Ishikawa (cell line): ENCODE measurements around the gene SYCN.

Source experiments
- CEBPB ChIP-seq: IDR thresholded peaks from 2 replicates; pipeline ENCODE4 v1.6.1; 2012
- CREB1 ChIP-seq: IDR thresholded peaks from 2 replicates; pipeline ENCODE4 v1.6.1; 2012; ENCODE audit warnings: low read depth
- EGR1 ChIP-seq: IDR thresholded peaks from 2 replicates; pipeline ENCODE4 v1.6.1; 2012
- EP300 ChIP-seq: IDR thresholded peaks from 2 replicates; pipeline ENCODE4 v1.6.1; 2012; ENCODE audit warnings: borderline replicate concordance
- FOXM1 ChIP-seq: IDR thresholded peaks from 2 replicates; pipeline ENCODE4 v1.6.1; 2012; ENCODE audit warnings: low read depth, borderline replicate concordance
- NFIC ChIP-seq: IDR thresholded peaks from 2 replicates; pipeline ENCODE4 v1.6.1; 2012
- RAD21 ChIP-seq: IDR thresholded peaks from 2 replicates; pipeline ENCODE4 v1.6.1; 2012; ENCODE audit warnings: low read depth
- TAF1 ChIP-seq: IDR thresholded peaks from 2 replicates; pipeline ENCODE4 v1.6.1; 2012; ENCODE audit warnings: low read depth, mild to moderate bottlenecking
- TCF12 ChIP-seq: IDR thresholded peaks from 2 replicates; pipeline ENCODE4 v1.6.1; 2012; ENCODE audit warnings: low read depth
- TEAD4 ChIP-seq: IDR thresholded peaks from 2 replicates; pipeline ENCODE4 v1.6.1; 2012
- USF1 ChIP-seq: IDR thresholded peaks from 2 replicates; pipeline ENCODE4 v1.6.1; 2012
- YY1 ChIP-seq: IDR thresholded peaks from 2 replicates; pipeline ENCODE4 v1.6.1; 2012; ENCODE audit warnings: low read depth
- TF ChIP-seq, protein P1 (sequence below): IDR thresholded peaks from 2 replicates; pipeline ENCODE4 v1.6.1; 2012
- TF ChIP-seq, protein P2 (sequence below): IDR thresholded peaks from 2 replicates; pipeline ENCODE4 v1.6.1; 2012; ENCODE audit warnings: low read depth, mild to moderate bottlenecking

GRCh38 chr19:39230096-39230764 is 26.2 kb upstream of the SYCN start:
- TF ChIP-seq TAF1 = no peak
- TF ChIP-seq EP300 = no peak
- TF ChIP-seq TEAD4 = no peak
- no peak for TF ChIP-seq CEBPB
- TF ChIP-seq CREB1 = no peak
- TF ChIP-seq TCF12 = no peak
- TF ChIP-seq EGR1 = no peak
- TF ChIP-seq RAD21 = no peak
- TF ChIP-seq, protein P1, sequence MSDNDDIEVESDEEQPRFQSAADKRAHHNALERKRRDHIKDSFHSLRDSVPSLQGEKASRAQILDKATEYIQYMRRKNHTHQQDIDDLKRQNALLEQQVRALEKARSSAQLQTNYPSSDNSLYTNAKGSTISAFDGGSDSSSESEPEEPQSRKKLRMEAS = no peak
- TF ChIP-seq, protein P2, sequence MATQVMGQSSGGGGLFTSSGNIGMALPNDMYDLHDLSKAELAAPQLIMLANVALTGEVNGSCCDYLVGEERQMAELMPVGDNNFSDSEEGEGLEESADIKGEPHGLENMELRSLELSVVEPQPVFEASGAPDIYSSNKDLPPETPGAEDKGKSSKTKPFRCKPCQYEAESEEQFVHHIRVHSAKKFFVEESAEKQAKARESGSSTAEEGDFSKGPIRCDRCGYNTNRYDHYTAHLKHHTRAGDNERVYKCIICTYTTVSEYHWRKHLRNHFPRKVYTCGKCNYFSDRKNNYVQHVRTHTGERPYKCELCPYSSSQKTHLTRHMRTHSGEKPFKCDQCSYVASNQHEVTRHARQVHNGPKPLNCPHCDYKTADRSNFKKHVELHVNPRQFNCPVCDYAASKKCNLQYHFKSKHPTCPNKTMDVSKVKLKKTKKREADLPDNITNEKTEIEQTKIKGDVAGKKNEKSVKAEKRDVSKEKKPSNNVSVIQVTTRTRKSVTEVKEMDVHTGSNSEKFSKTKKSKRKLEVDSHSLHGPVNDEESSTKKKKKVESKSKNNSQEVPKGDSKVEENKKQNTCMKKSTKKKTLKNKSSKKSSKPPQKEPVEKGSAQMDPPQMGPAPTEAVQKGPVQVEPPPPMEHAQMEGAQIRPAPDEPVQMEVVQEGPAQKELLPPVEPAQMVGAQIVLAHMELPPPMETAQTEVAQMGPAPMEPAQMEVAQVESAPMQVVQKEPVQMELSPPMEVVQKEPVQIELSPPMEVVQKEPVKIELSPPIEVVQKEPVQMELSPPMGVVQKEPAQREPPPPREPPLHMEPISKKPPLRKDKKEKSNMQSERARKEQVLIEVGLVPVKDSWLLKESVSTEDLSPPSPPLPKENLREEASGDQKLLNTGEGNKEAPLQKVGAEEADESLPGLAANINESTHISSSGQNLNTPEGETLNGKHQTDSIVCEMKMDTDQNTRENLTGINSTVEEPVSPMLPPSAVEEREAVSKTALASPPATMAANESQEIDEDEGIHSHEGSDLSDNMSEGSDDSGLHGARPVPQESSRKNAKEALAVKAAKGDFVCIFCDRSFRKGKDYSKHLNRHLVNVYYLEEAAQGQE = no peak
- TF ChIP-seq FOXM1 = no peak
- no peak for TF ChIP-seq USF1
- TF ChIP-seq YY1 = no peak
- TF ChIP-seq NFIC = no peak
